HS-27A (cell line): Measurements from ENCODE around the gene ENTPD2.
"Not testable (repeated sequence)": the region's sequence is repeated elsewhere in the genome, so short reads cannot be mapped to it uniquely, and the experiment has no call there.

Experiments used
- DNase-seq: peaks from one replicate; pipeline ENCODE4 v3.0.0-alpha.2; 2012; ENCODE audit warnings: low read depth, missing footprints

Gene ENTPD2

GRCh38 chr9:137064027-137064879, 10.4 kb upstream of the ENTPD2 start:
- no peak for DNase-seq

GRCh38 chr9:137063311-137064026, 9.6 kb upstream of the ENTPD2 start:
- no peak for DNase-seq

GRCh38 chr9:137062798-137063197, 8.9 kb upstream of the ENTPD2 start:
- not testable (repeated sequence) for DNase-seq

- no peak for DNase-seq
Observed at GRCh38 chr9:137062384-137062783, 8.5 kb upstream of the ENTPD2 start.

GRCh38 chr9:137058521-137059234, 4.8 kb upstream of the ENTPD2 start:
- DNase-seq = no peak

- no peak for DNase-seq
Observed at GRCh38 chr9:137057545-137057944, 3.7 kb upstream of the ENTPD2 start.

- DNase-seq = no peak
Observed at GRCh38 chr9:137056739-137057415, 3.0 kb upstream of the ENTPD2 start.

- DNase-seq = no peak
Observed at GRCh38 chr9:137055385-137056364, 1.8 kb upstream of the ENTPD2 start.

- no peak for DNase-seq
Observed at GRCh38 chr9:137054932-137055384, 1.1 kb upstream of the ENTPD2 start.

- no peak for DNase-seq
Observed at GRCh38 chr9:137052998-137053943, 590 bp downstream of the ENTPD2 start.

GRCh38 chr9:137052293-137052692, 1.6 kb downstream of the ENTPD2 start:
- no peak for DNase-seq

- no peak for DNase-seq
Observed at GRCh38 chr9:137051145-137051724, 2.6 kb downstream of the ENTPD2 start.

GRCh38 chr9:137050570-137050969, 3.3 kb downstream of the ENTPD2 start:
- DNase-seq = no peak

GRCh38 chr9:137049544-137050449, 4.1 kb downstream of the ENTPD2 start:
- DNase-seq = no peak

- no peak for DNase-seq
Observed at GRCh38 chr9:137048655-137049543, 5.0 kb downstream of the ENTPD2 start.

- no peak for DNase-seq
Observed at GRCh38 chr9:137046088-137046787, 7.6 kb downstream of the ENTPD2 start, which contains the start of gene NPDC1. Gene NPDC1 (minus strand): TSS chr9:137046177. CDS start chr9:137045989, 188 bp downstream.
